Stimulated activated memory B cell treated with anti-CD40 and anti-IgM and Interleukin-4, amounts not matched to agents 10 μg/mL and 1 μg/mL and 100 μg/mL, for 72 hours (primary cell): ENCODE results near the gene KRT7.

Experiments used
- ATAC-seq: fragments of 150-1000 bp; cut with Tn5 transposase; 2 replicates; pipeline ENCODE4 v1.10.0; 2021
- H3K27ac Mint-ChIP-seq: one replicate; pipeline ENCODE4 v1.8.0; 2022; ENCODE audit warnings: mild to moderate bottlenecking, mixed read lengths
- H3K27me3 Mint-ChIP-seq: one replicate; pipeline ENCODE4 v1.8.0; 2022; ENCODE audit warnings: mixed read lengths
- H3K36me3 Mint-ChIP-seq: one replicate; pipeline ENCODE4 v1.8.0; 2022; ENCODE audit warnings: mixed read lengths
- H3K4me1 Mint-ChIP-seq: one replicate; pipeline ENCODE4 v1.8.0; 2022; ENCODE audit warnings: mixed read lengths
- H3K4me3 Mint-ChIP-seq: one replicate; pipeline ENCODE4 v1.8.0; 2022; ENCODE audit warnings: mild to moderate bottlenecking, moderate library complexity, mixed read lengths
- H3K9me3 Mint-ChIP-seq: one replicate; pipeline ENCODE4 v1.8.0; 2022; ENCODE audit warnings: mixed read lengths

Gene KRT7

DNA sequence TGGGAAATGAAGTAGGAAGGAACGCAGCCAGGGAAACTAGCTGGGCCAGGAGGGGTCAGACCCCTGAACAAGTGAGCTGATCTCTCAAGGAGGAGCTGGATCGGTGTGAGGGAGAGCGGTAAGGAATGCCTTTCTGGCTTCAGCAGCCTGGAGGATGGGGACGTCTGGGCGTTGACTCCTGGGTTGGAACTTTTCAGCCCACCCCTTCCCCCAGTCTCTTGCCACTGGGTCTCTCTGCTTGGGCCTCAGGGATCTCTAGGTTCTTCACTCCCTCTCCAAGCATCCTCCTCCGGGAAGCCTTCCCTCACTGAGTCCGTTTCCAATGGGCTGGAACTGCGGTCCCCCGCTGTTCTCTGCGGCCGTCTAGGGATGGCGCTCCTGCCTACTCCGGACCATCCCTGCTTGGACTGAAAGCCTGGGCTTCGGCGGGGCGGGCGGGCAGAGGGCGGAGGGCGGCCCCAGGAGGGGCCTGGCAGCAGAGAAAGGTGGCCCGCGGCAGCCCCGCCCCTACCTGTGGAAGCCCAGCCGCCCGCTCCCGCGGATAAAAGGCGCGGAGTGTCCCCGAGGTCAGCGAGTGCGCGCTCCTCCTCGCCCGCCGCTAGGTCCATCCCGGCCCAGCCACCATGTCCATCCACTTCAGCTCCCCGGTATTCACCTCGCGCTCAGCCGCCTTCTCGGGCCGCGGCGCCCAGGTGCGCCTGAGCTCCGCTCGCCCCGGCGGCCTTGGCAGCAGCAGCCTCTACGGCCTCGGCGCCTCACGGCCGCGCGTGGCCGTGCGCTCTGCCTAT is at the start of gene KRT7:
KRT7 (plus strand) TSS at position 570 of the 788 bp plus-strand sequence; CDS start at position 624, 54 bp downstream.
- Mint-ChIP-seq H3K4me1 (no peaks in the 10 kb centered on the region), H3K9me3 (no peaks in the 10 kb centered on the region), H3K27ac (no peak within 1 kb of the TSS), H3K27me3 (peaks cover 69% of the 10 kb centered on the region), H3K36me3 (no peaks in the 10 kb centered on the region), H3K4me3 (no peak within 1 kb of the TSS)
- no peak for ATAC-seq

- no peaks in the 10 kb centered on the region for H3K4me1 Mint-ChIP-seq
- H3K4me3 Mint-ChIP-seq, result no peak overlapping the region
- no peak for ATAC-seq
- H3K27me3 Mint-ChIP-seq, result peaks cover 22% of the 10 kb centered on the region
- H3K27ac Mint-ChIP-seq, result no peak overlapping the region
- H3K36me3 Mint-ChIP-seq, result no peaks in the 10 kb centered on the region
- H3K9me3 Mint-ChIP-seq, result no peaks in the 10 kb centered on the region
Measured at GRCh38 chr12:52183544-52183910, 49.5 kb upstream of the KRT7 start.

DNA sequence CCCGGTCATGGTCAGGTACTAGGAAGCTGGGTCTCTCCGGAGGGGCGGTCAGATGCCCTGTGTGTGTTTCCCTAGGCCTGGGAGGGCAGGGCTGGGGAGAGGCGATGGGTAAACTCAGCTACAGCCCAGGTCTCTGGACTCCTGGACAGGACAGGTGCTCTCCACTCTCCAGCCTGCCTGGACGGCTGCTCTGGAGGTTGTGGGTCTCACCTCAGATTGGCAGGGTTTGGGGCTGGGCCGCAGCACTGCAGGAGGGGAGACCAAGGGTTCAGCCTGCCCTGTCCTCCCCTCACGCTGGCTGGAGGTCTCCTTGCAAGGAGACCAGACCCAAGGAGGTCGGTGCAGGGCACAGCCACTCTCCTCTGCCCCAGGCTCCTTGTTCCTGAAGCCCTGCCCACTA is 49.1 kb upstream of the KRT7 start:
- Mint-ChIP-seq H3K4me3 (no peak overlapping the region), H3K27ac (no peak overlapping the region), H3K4me1 (no peaks in the 10 kb centered on the region), H3K27me3 (peaks cover 22% of the 10 kb centered on the region), H3K9me3 (no peaks in the 10 kb centered on the region), H3K36me3 (no peaks in the 10 kb centered on the region)
- ATAC-seq, result no peak

DNA sequence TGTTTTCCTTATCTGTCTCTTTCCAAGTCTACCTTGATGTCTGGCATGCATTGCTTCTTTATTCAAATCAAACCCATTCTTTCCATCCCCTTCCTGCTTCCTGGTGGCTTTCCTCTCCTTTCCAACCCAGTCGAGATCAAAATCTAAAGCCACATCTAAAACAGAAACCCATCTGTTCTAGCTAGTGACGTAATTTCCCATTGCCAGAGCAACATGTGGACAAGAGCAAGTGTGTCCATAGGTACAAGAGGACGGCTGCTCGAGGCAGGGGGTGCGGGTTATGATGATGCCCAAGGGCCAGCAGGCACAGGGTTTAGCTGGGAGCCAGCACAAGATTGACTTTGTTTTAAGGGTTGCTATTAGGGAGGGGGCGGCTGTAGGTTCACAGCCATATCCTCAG is 48.2 kb upstream of the KRT7 start:
- Mint-ChIP-seq H3K27me3 (peaks cover 18% of the 10 kb centered on the region), H3K27ac (no peak overlapping the region), H3K4me3 (no peak overlapping the region), H3K4me1 (no peaks in the 10 kb centered on the region), H3K9me3 (no peaks in the 10 kb centered on the region), H3K36me3 (no peaks in the 10 kb centered on the region)
- ATAC-seq, result no peak

- ATAC-seq, result no peak
- H3K4me1 Mint-ChIP-seq, result no peaks in the 10 kb centered on the region
- no peak overlapping the region for H3K4me3 Mint-ChIP-seq
- H3K36me3 Mint-ChIP-seq, result no peaks in the 10 kb centered on the region
- no peaks in the 10 kb centered on the region for H3K9me3 Mint-ChIP-seq
- H3K27me3 Mint-ChIP-seq, result peaks cover 18% of the 10 kb centered on the region
- H3K27ac Mint-ChIP-seq, result no peak overlapping the region
Measured at GRCh38 chr12:52185400-52185967, 47.6 kb upstream of the KRT7 start.

DNA sequence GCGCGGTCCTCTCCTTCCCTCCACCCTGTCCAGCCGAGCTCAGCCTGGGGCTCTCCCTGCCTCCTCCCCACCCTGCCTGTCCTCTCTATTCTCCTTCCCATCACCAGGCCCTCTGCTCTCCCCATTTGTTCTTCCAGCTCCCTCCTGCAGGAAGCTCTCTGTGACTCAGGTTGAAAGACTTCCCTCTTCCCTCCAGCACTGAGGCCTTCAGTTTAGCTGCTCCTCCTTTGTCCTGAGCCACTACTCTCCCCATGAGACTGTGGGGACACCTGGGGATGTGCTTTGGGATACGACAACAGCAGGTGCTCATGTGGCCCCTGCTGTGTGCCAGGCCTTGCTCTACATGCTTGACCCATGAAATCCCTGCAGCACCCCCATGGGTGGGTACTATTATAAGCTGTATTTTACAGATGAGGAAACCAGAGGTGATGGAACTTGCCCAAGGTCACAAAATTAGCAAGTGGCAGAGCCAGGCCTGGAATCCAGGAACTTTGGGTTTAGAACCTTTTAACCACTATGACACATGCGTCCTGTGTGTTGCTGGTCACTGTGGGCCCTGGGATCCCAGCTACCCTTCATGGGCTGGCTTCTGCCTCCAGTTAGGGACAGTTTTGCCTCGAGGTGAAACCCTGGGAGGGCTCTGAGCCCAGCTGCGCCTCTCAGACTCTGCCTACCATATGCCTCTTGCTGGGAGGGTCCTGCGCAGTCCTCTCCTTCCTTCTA is 46.8 kb upstream of the KRT7 start:
- ATAC-seq, result no peak
- H3K9me3 Mint-ChIP-seq, result no peaks in the 10 kb centered on the region
- no peaks in the 10 kb centered on the region for H3K36me3 Mint-ChIP-seq
- peaks cover 19% of the 10 kb centered on the region for H3K27me3 Mint-ChIP-seq
- H3K27ac Mint-ChIP-seq, result no peak overlapping the region
- no peaks in the 10 kb centered on the region for H3K4me1 Mint-ChIP-seq
- no peak overlapping the region for H3K4me3 Mint-ChIP-seq

DNA sequence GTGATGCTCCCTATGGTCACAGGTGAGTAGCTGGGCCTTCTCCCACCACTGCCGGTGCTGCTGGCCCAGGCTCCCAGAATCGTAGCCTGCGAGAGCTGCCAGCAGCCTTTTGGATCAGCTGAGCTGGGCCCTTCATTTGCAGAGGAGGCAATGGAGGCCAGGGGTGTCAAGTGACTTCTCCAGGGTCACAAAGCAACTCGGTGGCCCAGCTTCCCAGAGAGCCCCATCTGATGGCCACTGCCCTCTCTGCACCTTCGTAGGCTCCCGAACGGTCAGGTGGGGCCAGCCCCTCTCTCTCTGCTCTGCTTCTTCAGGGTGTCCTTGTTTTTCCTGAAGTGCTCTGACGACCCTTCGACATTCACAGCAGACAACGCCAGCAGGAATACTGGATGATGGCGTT is 45.8 kb upstream of the KRT7 start:
- ATAC-seq, result no peak

DNA sequence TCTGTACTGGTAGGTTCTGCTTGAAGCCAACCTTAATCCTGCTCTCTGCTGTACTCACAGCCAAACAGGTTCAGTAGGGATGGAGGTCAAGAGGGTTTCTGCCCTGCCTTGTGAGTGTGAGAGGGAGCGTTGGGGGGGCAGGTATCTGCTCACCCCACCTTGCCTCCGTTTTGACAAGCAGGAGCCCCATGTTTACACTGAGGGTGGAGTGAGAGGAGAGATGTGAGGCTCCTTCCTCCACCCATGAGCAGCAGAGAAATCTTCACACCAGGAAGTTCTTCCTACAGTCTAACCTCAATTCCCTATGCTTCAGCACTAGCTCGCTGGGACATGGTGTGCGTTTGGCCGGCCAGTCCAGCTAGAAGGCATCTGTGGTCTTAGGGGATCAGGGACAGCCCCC is 45.4 kb upstream of the KRT7 start:
- Mint-ChIP-seq H3K36me3 (no peaks in the 10 kb centered on the region), H3K9me3 (no peaks in the 10 kb centered on the region), H3K4me3 (no peak overlapping the region), H3K4me1 (no peaks in the 10 kb centered on the region), H3K27me3 (peaks cover 18% of the 10 kb centered on the region), H3K27ac (no peak overlapping the region)
- ATAC-seq, result no peak

More for the DNA sequence above, 45.8 kb upstream of the KRT7 start:
- Mint-ChIP-seq H3K4me3 (no peak overlapping the region), H3K27ac (no peak overlapping the region), H3K9me3 (no peaks in the 10 kb centered on the region), H3K4me1 (no peaks in the 10 kb centered on the region), H3K36me3 (no peaks in the 10 kb centered on the region), H3K27me3 (peaks cover 13% of the 10 kb centered on the region)

- H3K4me1 Mint-ChIP-seq, result no peaks in the 10 kb centered on the region
- H3K27me3 Mint-ChIP-seq, result peaks cover 26% of the 10 kb centered on the region
- no peak for ATAC-seq
- H3K9me3 Mint-ChIP-seq, result no peaks in the 10 kb centered on the region
- H3K4me3 Mint-ChIP-seq, result no peak overlapping the region
- H3K36me3 Mint-ChIP-seq, result no peaks in the 10 kb centered on the region
- no peak overlapping the region for H3K27ac Mint-ChIP-seq
Measured at GRCh38 chr12:52188658-52189057, 44.4 kb upstream of the KRT7 start.

DNA sequence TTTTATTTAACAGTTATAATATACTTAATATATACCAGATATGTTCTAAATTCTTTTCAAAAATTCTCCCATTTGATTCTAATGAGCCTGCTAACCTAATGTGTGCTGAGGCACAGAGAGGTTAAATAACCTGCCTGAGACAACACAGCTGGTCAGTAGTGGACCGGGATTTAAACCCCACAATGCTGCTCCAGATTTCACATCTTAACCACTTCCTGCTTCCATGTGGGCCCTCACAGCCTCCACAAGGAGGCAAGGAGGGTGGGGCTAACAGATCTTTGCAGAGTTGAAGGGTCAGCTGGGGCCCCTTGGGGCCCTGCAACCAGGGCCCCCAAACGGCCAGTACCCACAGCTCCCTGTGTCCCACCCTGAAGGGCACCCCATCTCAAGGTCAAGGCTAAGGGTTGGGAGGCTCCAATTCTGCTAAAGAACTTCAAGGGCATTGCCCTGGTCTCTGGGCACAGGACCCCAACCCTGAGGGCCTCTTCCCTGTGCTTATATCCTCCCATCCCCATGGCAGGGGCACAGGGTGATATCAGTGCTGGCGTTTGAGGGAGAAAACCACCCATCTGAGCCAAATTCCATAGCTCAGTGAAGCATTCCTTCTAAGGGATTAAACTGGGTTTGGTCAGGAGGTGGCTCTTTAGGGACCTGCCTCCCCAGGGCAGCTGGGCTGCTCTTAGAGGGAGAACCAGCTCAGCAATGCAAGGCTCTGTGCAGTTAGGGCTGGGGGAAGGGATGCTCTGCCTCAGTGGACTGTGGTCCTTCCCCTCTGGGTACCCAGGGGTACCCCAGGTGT is 43.5 kb upstream of the KRT7 start:
- Mint-ChIP-seq H3K27me3 (peaks cover 31% of the 10 kb centered on the region), H3K9me3 (no peaks in the 10 kb centered on the region), H3K4me1 (no peaks in the 10 kb centered on the region), H3K4me3 (no peak overlapping the region), H3K36me3 (no peaks in the 10 kb centered on the region), H3K27ac (no peak overlapping the region)
- no peak for ATAC-seq

GRCh38 chr12:52190860-52191729 is 41.9 kb upstream of the KRT7 start:
- H3K27ac Mint-ChIP-seq, result no peak overlapping the region
- H3K4me1 Mint-ChIP-seq, result no peaks in the 10 kb centered on the region
- H3K9me3 Mint-ChIP-seq, result no peaks in the 10 kb centered on the region
- peaks cover 47% of the 10 kb centered on the region for H3K27me3 Mint-ChIP-seq
- ATAC-seq, result no peak
- no peaks in the 10 kb centered on the region for H3K36me3 Mint-ChIP-seq
- no peak overlapping the region for H3K4me3 Mint-ChIP-seq

- no peak for ATAC-seq
- Mint-ChIP-seq H3K9me3 (no peaks in the 10 kb centered on the region), H3K4me3 (no peak within 1 kb of the TSS), H3K36me3 (no peaks in the 10 kb centered on the region), H3K27ac (no peak within 1 kb of the TSS), H3K27me3 (peaks cover 54% of the 10 kb centered on the region), H3K4me1 (no peaks in the 10 kb centered on the region)
Measured at GRCh38 chr12:52191841-52192791, 40.9 kb upstream of the KRT7 start, which contains the start of gene KRT80. KRT80 (minus strand) TSS chr12:52192014; CDS start chr12:52191902, 112 bp downstream.

- H3K27me3 Mint-ChIP-seq, result peaks cover 55% of the 10 kb centered on the region
- no peak overlapping the region for H3K4me3 Mint-ChIP-seq
- H3K9me3 Mint-ChIP-seq, result no peaks in the 10 kb centered on the region
- no peak overlapping the region for H3K27ac Mint-ChIP-seq
- no peak for ATAC-seq
- no peaks in the 10 kb centered on the region for H3K4me1 Mint-ChIP-seq
- H3K36me3 Mint-ChIP-seq, result no peaks in the 10 kb centered on the region
Measured at GRCh38 chr12:52193532-52193931, 39.5 kb upstream of the KRT7 start.
